ENCODE data around the gene NFIA.
"Not testable (repeated sequence)": the region's sequence is repeated elsewhere in the genome, so short reads cannot be mapped to it uniquely, and the experiment has no call there.

The NFIA gene

GRCh38 chr1:61061601-61062000, 20.8 kb upstream of the NFIA start:
- not testable (repeated sequence) for DNase-seq

- DNase-seq, result no peak
Measured at GRCh38 chr1:61064673-61065072, 17.7 kb upstream of the NFIA start.

GRCh38 chr1:61067446-61068019, 14.8 kb upstream of the NFIA start:
- no peak for DNase-seq

DNA sequence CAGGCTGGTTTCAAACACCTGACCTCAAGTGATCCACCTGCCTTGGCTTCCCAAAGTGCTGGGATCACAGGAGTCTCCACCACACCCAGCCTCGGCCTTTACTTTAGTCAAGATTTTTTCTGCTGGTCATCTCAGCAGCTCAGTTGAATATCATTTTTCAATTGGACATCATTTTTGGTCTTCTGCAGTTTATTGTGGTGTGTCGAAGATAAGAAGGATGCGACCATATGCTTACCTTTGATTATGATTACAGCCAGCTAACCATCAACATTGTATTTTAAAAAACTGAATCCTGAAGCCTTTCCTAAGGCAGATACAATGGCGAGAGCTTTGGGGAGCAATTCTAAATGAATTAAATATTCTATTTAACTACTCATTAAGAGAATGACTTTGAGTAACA, 12.3 kb upstream of the NFIA start:
- DNase-seq, result no peak

- no peak for DNase-seq
Measured at GRCh38 chr1:61071205-61072130, 10.9 kb upstream of the NFIA start.

GRCh38 chr1:61073871-61074270, 8.5 kb upstream of the NFIA start:
- no peak for DNase-seq

DNA sequence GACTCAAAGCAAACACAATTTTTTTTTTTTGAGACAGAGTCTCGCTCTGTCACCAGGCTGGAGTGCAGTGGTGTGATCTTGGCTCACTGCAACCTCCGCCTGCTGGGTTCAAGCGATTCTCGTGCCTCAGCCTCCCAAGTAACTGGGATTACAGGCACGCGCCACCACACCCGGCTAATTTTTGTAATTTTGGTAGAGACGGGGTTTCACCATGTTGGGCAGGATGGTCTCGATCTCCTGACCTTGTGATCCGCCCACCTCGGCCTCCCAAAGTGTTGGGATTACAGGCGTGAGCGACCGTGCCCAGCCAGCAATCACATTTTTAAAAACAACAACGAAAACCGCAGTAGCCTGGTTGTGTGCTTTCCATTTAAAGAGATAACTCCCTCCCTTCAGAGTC, 6.5 kb upstream of the NFIA start:
- not testable (repeated sequence) for DNase-seq

DNA sequence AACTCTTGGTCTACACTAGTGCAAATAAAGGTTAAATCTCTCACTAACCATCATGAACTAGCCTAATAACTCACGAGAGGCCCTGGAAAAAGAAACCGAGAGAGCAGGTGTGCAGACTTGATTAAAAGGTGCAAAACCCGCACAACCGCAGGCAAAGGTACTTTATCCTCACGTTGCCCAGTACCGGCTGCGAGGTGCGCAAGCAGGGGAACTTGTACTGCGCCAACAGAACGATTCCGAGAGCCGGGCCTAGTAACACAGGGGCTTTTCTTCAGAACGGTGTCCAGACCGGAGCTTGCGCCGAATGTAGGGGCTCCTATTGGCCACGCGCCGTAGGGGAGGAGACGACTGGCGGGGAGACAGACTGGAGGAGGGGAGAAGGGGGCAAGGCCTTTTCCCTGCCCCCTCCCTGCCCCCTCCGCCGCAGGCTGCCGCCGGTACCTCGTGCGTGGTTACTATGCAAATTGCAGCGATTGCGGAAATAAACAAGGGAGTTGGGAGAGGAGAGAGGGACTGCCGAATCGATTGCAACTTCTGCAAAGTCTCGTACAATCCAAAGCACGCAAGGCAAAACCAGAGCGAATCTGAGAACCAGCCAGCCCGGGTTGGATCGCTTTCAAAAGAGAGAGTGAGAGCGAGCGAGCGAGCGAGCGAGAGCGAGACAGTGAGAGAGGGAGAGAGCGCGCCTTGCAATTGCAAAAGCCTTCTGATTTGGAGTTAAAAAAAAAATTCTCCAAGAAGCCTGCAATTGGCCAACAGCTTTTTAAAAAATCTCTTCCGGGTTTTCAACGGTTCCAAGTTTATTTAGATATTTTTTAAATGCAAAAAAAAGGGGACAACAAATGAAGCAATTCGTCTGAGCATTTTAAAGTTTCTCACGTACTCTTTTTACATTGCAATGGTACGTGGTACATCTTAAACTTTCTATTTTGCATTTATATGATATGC, 5.4 kb upstream of the NFIA start:
- peak; percentile 96 for DNase-seq

DNA sequence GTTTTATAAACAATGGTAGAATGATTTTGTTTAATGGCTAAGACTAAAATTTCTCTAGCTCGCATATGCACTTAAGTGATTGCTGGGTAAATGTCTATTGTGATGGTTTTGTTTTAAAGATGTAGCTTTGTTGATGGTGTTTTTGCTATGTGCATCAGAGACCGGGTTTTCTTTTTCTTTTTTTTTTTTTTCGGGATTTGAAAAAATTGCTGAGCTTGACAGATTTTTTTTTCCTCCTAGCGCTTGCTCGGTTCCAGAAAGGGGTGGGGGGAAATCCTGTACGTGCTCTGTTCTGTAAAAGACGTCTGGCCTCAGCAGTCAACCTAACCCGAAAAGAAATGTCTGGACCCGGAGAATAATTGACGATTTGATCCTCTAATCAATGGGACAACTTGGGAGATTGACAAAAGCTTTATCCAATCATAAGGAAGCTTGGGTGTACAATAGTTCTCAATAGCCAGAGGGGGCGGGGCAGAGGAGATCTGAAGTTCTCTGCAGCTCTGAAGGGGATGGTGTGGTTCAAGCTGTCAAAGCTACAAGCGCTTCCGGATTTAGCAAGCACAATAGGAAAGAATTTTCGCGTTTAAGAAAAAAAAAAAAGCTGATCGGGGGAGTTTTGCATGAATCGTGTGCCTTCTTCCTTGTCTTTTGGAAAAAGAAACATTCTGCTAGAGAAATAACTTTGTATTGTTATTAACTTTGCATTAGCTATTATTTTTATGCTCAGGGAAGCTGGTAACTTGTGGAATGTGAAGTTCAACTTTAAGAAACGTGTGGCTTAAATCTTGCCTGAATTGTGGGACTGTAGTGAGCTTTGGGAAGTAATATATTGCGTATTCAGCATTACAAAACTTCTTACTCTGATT, 4.5 kb upstream of the NFIA start:
- peak; percentile 99 for DNase-seq

DNA sequence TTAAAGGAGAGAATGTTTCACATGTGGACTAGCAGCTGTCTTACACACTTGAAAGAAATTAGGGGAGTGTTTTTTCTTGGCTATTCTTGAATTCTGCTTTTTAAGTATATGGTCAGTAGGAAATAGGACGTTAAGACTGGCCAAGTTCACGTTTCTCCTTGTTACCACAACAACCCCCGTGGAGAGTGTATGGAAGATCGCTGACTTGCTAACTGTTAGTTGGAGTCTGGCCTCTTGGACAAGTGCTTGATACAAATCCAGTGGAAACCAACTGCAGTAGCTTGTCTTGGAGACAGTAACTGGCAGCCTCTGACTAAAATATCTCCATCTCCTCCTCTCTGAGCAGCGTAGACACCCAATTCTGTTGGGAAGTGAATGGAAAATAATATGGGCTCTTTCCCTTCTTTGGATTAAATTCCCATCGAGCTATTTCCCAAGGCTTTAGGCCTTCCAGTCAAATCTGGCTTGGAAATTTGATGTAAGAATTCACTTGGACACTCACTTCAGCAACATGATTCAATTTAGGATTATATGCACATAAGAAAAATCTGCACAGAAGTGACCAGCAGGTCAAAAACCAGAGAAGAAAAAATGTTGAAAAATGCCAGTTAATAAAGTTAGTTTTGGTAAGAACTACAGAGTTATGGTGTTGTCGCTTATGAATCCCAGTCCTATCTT, 3.6 kb upstream of the NFIA start:
- DNase-seq, result no peak

GRCh38 chr1:61079296-61079897, 3.0 kb upstream of the NFIA start:
- no peak for DNase-seq

DNA sequence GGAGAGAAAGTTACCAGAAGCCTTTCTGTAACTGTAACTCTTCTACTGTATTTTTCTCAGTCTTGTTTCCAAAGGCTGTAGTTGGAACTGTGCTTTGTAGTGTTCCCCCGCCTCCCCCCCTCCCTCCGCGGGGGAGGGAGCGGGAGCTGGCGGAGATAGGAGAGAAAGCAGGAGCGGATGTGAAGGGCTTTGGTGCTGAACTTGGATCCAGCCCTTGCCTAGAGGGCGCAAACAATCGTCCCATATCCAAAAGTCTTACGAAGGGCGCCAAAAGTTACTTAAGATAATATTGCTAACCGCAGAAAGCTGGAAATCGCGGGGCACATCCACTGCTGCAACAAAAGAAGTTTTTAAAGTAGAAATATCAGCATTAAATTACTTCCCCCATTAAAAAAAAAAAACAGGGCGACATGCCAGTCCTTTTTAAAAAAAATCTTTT, 2.4 kb upstream of the NFIA start:
- DNase-seq, result peak; percentile 80

DNA sequence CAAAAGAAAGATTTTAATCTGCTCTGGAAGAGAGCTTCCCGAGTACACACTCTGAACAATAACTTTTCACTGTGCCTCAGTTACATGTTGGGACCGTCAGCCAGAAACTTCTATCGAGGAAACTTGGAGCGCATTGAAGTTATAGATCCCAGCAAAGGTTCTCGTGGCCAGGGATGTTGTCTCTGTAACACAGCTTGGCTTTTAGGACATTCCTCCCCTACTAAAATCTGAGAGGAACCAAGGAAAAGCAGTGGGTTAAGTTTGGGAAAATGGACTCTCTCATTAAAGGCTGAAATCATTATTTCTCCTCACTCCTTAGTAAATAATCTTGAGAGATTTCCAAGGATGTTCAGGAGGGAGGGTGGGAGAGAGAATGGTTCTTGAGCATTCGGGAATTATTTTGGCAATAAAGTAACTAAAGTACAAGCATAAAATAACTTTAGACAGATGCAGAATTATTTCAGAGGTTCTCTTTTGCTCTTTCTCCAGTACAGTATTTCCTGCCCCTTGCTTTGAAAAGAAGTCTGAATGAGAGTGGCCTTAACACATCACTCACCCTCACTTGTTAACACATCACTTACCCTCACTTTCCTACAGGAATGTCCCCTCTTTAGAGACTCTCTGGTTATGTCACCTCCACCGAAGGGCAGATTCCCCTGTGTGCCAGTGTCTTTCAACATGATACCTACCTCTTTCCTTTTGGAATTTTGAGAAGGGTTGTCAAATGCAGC, 1.8 kb upstream of the NFIA start:
- no peak for DNase-seq

- no peak for DNase-seq
Measured at GRCh38 chr1:61081144-61081685, 1.1 kb upstream of the NFIA start.

DNA sequence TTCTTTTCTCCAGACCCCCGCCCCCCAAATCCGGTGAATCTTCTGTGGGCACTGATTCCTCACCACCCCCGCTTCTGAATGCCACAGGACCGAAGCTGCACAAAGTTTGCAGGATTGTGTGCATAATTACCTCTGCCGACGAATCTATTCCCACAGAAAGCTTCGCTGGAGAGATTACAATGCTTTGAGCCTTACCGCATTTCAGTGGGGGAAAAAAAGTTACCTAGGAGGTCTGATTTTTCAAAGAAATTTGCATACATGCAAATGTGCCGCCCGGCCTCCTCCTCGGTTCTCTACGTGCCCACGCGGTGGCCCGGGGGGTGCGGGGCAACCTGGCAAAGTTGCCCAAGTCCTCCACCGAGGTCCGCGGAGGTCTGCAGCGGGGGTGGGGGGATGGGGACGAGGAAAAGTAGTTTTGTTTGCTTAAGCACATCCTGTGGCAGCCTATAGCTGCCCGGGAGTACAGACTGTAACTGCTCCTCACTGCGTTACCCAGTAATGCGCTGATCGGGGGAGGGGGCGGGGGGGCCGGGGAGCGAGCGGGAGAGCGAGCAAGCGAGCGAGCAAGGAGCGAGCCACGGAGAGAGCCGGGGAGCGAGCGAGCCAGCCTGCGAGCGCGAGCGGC, 563 bp upstream of the NFIA start:
- DNase-seq, result peak; percentile 65

GRCh38 chr1:61083013-61083806, 849 bp downstream of the NFIA start:
- DNase-seq, result no peak

- no peak for DNase-seq
Measured at GRCh38 chr1:61083807-61084440, 1.6 kb downstream of the NFIA start.

- DNase-seq, result no peak
Measured at GRCh38 chr1:61084491-61085031, 2.2 kb downstream of the NFIA start.

All from DMS 273 treated with DMSO at 0.1 percent for 48 hours (cell line).